ENCODE data around the gene FAM53A. TPM values are rescaled to one million over a fixed set of nuclear protein-coding genes. Genes with fewer than 3 reads are reported as not detected.

FAM53A gene
- total RNA-seq, 2 experiments from 2014 or later, result 1.4 to 1.8 TPM

GRCh38 chr4:1727117-1728031 is 43.3 kb upstream of the FAM53A start:
- CTCF ChIA-PET (ENCODE audit: unreplicated experiment), result no interaction called here
- POLR2A ChIA-PET, result no interaction called here
- Histone ChIP-seq H3K4me2 (ENCODE audit: low read length) (no peak overlapping the region), H3K9me2 (ENCODE audit: insufficient read depth, low read length) (no peaks in the 10 kb centered on the region), H3K4me1 (ENCODE audit: insufficient read depth, low read length, poor library complexity, severe bottlenecking) (peaks cover 39% of the 10 kb centered on the region), H3K79me2 (ENCODE audit: insufficient read depth, low read depth, low read length) (peaks cover 84% of the 10 kb centered on the region), H3K9me3 (ENCODE audit: low read length) (no peaks in the 10 kb centered on the region), H3K36me3 (ENCODE audit: insufficient read depth, low read length) (peaks cover 95% of the 10 kb centered on the region), H2AFZ (ENCODE audit: low read length) (no peak overlapping the region), H4K20me1 (ENCODE audit: insufficient read depth, low read length) (peaks cover 26% of the 10 kb centered on the region), H3K27ac (ENCODE audit: low read depth, low read length, poor library complexity, severe bottlenecking) (no peak overlapping the region), H3K4me3 (ENCODE audit: low read depth, low read length, poor library complexity, severe bottlenecking) (no peak overlapping the region)
- intact Hi-C loops (cut with micrococcal nuclease; ENCODE audit: unreplicated experiment), result loop anchor here (2.0 kb wide), 1 partner anchor 19 kb away; no protein-coding TSS in a partner anchor
- no peak for TF ChIP-seq EZH2phosphoT487 (IDR thresholded peaks at IDR 0.05; ENCODE audit: borderline replicate concordance, low read depth, low read length)
- TF ChIP-seq CTCF (conservative IDR thresholded peaks at IDR 0.05; ENCODE audit: low read length), result no peak
- DNase-seq (ENCODE audit: low spot score), result no peak
- BruUV-seq (replicated peaks), result no TSS peak

DNA sequence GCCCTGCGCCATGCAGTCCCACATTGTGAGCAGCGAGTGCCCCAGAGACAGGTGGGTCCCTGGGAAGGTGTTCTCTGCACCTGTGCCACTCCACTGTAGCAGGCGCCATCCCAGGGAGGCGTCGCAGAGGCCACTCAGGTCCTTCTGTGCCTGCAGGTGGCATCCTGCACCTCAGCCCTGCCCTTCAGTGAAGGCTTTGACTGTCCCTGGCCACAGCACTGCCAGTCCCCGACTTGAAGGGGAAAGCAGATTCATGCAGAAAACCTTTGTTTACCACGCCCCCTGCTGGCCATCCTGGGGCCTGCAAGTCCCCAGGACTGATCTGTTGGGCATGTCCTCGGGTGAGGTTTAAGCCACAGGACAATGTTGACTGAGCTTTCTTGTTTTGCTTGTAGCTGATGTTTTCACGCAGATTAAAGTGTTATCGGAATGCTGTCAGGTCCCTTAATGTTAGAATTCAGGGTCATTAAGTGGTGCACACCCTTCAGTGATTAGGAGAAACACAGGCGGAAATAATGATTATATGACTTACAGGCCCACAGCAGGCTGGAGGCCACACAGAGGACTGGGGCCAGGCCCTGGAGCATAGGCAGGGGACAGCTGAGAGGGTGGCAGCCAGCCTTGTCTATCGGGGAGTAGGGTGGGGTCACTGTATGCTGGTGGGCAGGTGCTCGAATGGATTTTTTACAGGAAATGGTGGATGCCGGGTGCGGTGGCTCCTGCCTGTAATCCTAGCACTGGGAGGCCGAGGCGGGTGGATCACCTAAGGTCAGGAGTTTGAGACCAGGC is 42.2 kb upstream of the FAM53A start:
- BruUV-seq (replicated peaks), result no TSS peak
- Histone ChIP-seq H4K20me1 (ENCODE audit: insufficient read depth, low read length) (peaks cover 26% of the 10 kb centered on the region), H3K4me1 (ENCODE audit: insufficient read depth, low read length, poor library complexity, severe bottlenecking) (peaks cover 39% of the 10 kb centered on the region), H3K9me2 (ENCODE audit: insufficient read depth, low read length) (no peaks in the 10 kb centered on the region), H3K9me3 (ENCODE audit: low read length) (no peaks in the 10 kb centered on the region), H2AFZ (ENCODE audit: low read length) (no peak overlapping the region), H3K79me2 (ENCODE audit: insufficient read depth, low read depth, low read length) (peaks cover 91% of the 10 kb centered on the region), H3K36me3 (ENCODE audit: insufficient read depth, low read length) (peaks cover 93% of the 10 kb centered on the region), H3K4me2 (ENCODE audit: low read length) (peak overlapping the region; percentile 2; the same call in 1 of the 2 replicates), H3K27ac (ENCODE audit: low read depth, low read length, poor library complexity, severe bottlenecking) (no peak overlapping the region), H3K4me3 (ENCODE audit: low read depth, low read length, poor library complexity, severe bottlenecking) (no peak overlapping the region)
- intact Hi-C loops (cut with micrococcal nuclease; ENCODE audit: unreplicated experiment), result loop anchor here (1.0 to 2.0 kb wide), 2 partner anchors 18 to 33 kb away; no protein-coding TSS in a partner anchor
- peak; percentile 98 for TF ChIP-seq CTCF (conservative IDR thresholded peaks at IDR 0.05; ENCODE audit: low read length)
- TF ChIP-seq EZH2phosphoT487 (IDR thresholded peaks at IDR 0.05; ENCODE audit: borderline replicate concordance, low read depth, low read length), result no peak
- DNase-seq (ENCODE audit: low spot score), result peak; percentile 83
- ChIA-PET CTCF (ENCODE audit: unreplicated experiment) (interaction anchor here (0.6 to 1.0 kb wide), 2 partner anchors 24 to 35 kb away, joined by 3 read pairs; no protein-coding TSS in a partner anchor), POLR2A (interaction anchor here (0.6 kb wide), 1 partner anchor 938 kb away, joined by 4 read pairs; no protein-coding TSS in a partner anchor)
